ENCODE measurements around the gene ARHGAP24.

DNA sequence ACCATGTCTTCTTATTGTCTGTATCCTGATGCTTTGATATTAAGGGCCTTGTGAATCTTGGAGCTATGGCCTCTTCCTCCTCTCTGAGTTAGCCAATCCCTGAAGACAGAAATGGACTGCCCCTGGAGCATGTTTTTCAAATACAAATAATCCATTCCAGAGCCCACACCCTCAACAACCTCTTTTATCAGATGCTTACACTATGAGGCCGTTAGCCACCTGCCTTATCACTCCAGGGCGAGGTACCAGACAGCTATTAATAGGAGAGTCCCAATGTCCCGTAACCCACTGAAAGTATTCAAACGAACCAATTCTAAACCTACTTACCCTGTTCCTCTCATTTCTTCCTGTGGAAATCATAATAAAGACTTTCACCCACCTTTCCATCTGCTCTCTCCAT, 165.0 kb downstream of the ARHGAP24 start:
- TF ChIP-seq CTCF (IDR thresholded peaks at IDR 0.05) = no peak
- no peak for TF ChIP-seq POLR2A (IDR thresholded peaks at IDR 0.05)
